Stimulated activated naive CD8-positive, alpha-beta T cell treated with anti-CD3 and anti-CD28 coated beads, Interleukin-15, Interleukin-2, amounts not matched to agents 100 ng/mL and 50 ng/mL, for 24 hours (primary cell): Measurements from ENCODE around the gene STX8.
"Not testable (repeated sequence)": the region's sequence is repeated elsewhere in the genome, so short reads cannot be mapped to it uniquely, and the experiment has no call there.

Source experiments
- H3K27ac Mint-ChIP-seq: one replicate; pipeline ENCODE4 v1.8.0; 2021; ENCODE audit warnings: mild to moderate bottlenecking, mixed read lengths
- H3K27me3 Mint-ChIP-seq: one replicate; pipeline ENCODE4 v1.8.0; 2021; ENCODE audit warnings: mixed read lengths
- H3K36me3 Mint-ChIP-seq: one replicate; pipeline ENCODE4 v1.8.0; 2021; ENCODE audit warnings: low read depth, mixed read lengths
- H3K4me1 Mint-ChIP-seq: one replicate; pipeline ENCODE4 v1.8.0; 2021; ENCODE audit warnings: low read depth, mixed read lengths
- H3K4me3 Mint-ChIP-seq: one replicate; pipeline ENCODE4 v1.8.0; 2021; ENCODE audit warnings: mild to moderate bottlenecking, mixed read lengths
- H3K9me3 Mint-ChIP-seq: one replicate; pipeline ENCODE4 v1.8.0; 2021; ENCODE audit warnings: mixed read lengths

The STX8 gene

DNA sequence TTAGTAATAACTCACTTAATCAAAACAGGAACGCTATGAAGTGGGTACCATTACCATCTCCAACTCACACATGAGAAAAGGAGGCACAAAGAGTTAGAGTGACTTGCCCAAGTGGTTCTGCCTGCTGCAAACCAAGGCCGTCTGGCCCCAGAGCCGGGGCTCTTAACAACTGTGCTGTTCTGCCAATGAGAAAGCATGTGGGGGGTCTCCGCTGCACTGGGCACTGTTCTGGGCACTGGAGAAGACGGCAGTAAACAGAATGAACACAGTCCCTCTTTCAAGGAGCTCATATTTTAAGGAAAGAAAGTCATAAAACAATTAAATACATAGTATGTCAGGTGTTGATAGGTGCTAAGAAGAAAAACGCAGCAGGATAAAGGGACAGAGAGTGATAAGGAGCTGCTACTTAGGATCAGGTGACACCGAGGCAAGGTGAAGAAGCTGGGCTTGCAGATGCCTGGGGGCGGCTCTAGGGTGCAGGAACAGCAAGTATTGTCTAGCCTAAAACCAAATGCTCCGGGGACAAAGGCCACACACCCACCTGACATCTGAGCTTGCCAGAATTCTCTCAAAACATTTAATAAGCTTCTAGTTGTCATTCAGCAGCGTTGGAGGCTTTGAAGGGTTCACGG, 6.5 kb downstream of the STX8 start:
- Mint-ChIP-seq H3K27me3 (no peaks in the 10 kb centered on the region), H3K27ac (no peak overlapping the region), H3K9me3 (no peaks in the 10 kb centered on the region), H3K4me1 (peaks cover 32% of the 10 kb centered on the region), H3K4me3 (no peak overlapping the region), H3K36me3 (peaks cover 24% of the 10 kb centered on the region)

DNA sequence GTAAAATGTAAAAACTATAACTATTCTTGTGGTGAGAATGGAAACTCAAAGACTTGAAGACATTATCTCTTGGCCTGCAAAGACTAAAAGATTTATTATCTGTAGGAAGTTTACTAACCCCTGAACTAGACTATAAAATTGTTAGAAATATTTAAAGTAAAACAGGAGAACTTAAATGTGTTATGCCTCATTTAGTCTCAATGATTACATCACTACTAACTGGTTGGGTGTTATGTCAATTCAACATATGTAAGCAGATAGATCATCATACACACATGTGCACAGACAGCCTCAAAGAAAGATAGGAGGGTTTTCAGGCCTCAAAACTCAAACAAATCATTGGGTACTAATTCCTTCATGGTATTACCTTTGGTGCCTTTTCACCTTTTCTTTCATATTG, 7.6 kb downstream of the STX8 start:
- peaks cover 35% of the 10 kb centered on the region for H3K4me1 Mint-ChIP-seq
- H3K4me3 Mint-ChIP-seq, result no peak overlapping the region
- H3K27me3 Mint-ChIP-seq, result no peaks in the 10 kb centered on the region
- H3K36me3 Mint-ChIP-seq, result peaks cover 33% of the 10 kb centered on the region
- H3K27ac Mint-ChIP-seq, result no peak overlapping the region
- no peaks in the 10 kb centered on the region for H3K9me3 Mint-ChIP-seq

DNA sequence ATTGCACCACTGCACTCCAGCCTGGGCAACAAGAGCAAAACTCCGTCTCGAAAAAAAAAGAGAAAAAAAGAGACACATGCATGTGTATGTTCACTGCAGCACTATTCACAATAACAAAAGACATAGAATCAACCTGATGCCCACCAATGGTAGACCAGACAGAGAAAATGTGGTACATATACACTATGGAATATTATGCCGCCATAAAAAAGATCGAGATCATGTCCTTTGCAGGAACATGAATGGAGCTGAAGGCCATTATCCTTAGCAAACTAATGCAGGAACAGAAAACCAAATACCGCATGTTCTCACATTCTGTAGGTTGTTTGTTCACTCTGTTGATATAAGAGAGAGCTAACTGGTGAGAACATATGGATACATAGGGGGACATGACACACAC, 8.9 kb downstream of the STX8 start:
- H3K36me3 Mint-ChIP-seq, result peaks cover 40% of the 10 kb centered on the region

DNA sequence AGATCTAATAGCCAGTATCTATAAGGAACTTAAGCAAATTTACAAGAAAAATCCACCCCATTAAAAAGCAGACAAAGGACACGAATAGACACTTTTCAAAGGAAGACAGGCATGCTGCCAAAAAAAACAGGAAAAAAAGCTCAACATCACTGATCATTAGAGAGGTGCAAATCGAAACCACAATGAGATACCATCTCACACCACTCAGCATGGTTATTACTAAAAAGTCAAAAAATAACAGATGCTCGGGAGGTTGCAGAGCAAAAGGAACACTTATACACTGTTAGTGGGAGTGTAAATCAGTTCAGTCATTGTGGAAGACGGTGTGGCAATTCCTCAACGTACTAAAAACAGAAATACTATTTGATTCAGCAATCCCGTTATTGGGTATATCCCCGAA, 9.6 kb downstream of the STX8 start:
- H3K4me1 Mint-ChIP-seq, result peaks cover 42% of the 10 kb centered on the region
- no peaks in the 10 kb centered on the region for H3K27me3 Mint-ChIP-seq
- H3K4me3 Mint-ChIP-seq, result no peak overlapping the region
- peaks cover 41% of the 10 kb centered on the region for H3K36me3 Mint-ChIP-seq
- H3K27ac Mint-ChIP-seq, result no peak overlapping the region
- no peaks in the 10 kb centered on the region for H3K9me3 Mint-ChIP-seq

More for the DNA sequence above, 8.9 kb downstream of the STX8 start:
- not testable (repeated sequence) for H3K27me3 Mint-ChIP-seq, H3K9me3 Mint-ChIP-seq, H3K27ac Mint-ChIP-seq, H3K4me3 Mint-ChIP-seq
- H3K4me1 Mint-ChIP-seq, result peaks cover 42% of the 10 kb centered on the region

DNA sequence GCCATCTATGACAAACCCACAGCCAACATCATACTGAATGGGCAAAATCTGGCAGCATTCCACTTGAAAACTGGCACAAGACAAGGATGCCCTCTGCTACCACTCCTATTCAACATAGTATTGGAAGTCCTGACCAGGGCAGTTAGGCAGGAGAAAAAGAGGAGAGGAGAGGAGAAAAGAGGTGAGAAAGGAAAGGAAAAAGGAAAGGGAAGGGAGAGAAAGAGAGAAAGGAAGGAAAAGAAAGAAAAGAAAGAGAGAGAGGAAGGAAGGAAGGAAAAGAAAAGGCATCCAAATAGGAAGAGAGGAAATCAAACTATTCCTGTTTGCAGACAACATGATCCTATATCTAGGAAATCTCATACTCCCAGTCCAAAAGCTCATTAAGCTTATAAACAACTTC, 11.5 kb downstream of the STX8 start:
- Mint-ChIP-seq H3K27me3 (no peaks in the 10 kb centered on the region), H3K36me3 (peaks cover 46% of the 10 kb centered on the region), H3K4me3 (no peak overlapping the region), H3K9me3 (no peaks in the 10 kb centered on the region), H3K4me1 (peaks cover 42% of the 10 kb centered on the region), H3K27ac (no peak overlapping the region)

DNA sequence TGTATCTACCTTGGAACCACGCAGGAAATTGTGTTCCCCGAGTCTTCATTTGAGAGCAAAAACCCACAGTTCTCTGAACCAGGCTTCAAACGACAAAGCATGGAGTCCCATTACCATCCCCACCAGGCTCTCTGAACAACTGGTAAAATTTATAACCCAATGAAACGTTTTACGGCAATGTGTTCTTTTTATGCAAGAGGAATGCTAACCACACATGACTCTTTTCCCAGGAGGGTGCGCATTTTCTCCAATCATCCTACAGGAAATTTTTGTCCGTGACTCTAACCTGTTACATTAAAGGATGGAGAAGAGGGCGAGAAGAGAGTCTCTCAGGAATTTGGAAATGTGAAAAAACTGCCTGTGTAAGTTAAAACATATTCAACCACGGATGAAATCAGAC, 17.8 kb downstream of the STX8 start:
- Mint-ChIP-seq H3K9me3 (no peaks in the 10 kb centered on the region), H3K27me3 (no peaks in the 10 kb centered on the region), H3K4me1 (peaks cover 7% of the 10 kb centered on the region), H3K4me3 (no peak overlapping the region), H3K36me3 (peaks cover 24% of the 10 kb centered on the region), H3K27ac (no peak overlapping the region)

DNA sequence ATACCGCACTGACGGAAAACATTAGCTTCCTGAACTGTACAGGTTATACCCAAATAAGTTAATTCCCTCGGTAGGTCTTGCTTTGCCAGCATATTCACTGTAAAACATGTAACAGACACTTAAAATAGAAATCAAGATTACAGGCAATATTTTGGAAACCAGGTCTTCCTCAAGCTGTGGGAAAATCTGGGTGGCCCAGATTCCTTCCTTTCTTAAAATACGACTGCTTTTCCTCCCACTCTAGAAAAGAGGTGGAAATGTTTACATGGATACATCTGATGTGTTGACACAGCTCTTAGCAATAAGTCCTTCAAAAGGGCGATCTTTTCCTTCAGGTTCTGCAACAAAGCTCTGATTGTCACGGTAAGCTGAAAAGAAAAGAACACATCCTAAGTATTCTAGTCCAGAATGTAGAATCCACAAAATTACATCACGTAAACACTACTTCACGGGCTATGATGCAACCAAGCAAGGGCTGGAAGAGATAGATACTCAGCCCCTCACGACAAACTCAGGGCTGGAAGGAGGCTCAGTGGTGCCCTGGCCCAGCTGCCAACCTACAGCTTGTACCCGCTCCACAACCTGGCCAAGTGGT, 18.4 kb downstream of the STX8 start:
- peaks cover 19% of the 10 kb centered on the region for H3K36me3 Mint-ChIP-seq
- H3K27me3 Mint-ChIP-seq, result no peaks in the 10 kb centered on the region
- H3K4me3 Mint-ChIP-seq, result no peak overlapping the region
- no peaks in the 10 kb centered on the region for H3K9me3 Mint-ChIP-seq
- peaks cover under 1% of the 10 kb centered on the region for H3K4me1 Mint-ChIP-seq
- no peak overlapping the region for H3K27ac Mint-ChIP-seq

DNA sequence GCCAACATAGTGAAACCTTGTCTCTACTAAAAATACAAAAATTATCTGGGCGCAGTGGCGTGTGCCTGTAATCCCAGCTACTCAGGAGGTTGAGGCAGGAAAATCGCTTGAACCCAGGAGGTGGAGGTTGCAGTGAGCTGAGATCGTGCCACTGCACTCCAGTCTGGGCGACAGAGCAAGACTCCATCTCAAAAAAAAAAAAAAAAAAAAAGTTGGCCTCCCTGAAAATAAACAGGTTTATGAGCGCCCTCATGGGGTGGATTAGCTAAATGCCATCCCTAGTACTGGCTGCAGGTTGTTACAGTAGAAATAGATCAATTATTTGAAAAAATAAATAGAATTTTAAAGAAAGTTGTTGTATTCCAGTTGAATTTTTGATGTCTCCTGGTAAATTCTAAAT, 20.9 kb downstream of the STX8 start:
- not testable (repeated sequence) for H3K4me1 Mint-ChIP-seq, H3K9me3 Mint-ChIP-seq, H3K27ac Mint-ChIP-seq, H3K27me3 Mint-ChIP-seq, H3K4me3 Mint-ChIP-seq
- H3K36me3 Mint-ChIP-seq, result peaks cover 17% of the 10 kb centered on the region

DNA sequence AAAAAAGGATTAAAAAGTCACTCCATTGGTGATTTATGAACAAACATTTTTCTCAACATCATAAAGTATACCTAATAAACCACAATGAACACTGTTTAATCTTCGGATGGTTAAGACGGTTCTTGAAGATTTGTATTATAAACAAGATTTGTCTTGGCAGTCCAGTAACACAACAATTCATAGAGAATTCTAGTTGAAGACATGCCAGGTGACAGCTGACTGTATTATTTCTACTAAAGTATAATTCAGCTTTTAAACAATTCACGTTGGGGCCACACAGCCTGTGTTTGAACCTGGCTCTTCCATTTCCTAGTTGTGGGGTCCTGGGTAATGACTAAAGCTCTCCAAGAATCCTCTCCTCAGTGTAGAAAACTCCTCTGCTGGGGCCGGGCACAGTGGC, 22.0 kb downstream of the STX8 start:
- no peaks in the 10 kb centered on the region for H3K4me1 Mint-ChIP-seq
- H3K4me3 Mint-ChIP-seq, result no peak overlapping the region
- H3K27ac Mint-ChIP-seq, result no peak overlapping the region
- peaks cover 22% of the 10 kb centered on the region for H3K36me3 Mint-ChIP-seq
- no peaks in the 10 kb centered on the region for H3K9me3 Mint-ChIP-seq
- no peaks in the 10 kb centered on the region for H3K27me3 Mint-ChIP-seq

DNA sequence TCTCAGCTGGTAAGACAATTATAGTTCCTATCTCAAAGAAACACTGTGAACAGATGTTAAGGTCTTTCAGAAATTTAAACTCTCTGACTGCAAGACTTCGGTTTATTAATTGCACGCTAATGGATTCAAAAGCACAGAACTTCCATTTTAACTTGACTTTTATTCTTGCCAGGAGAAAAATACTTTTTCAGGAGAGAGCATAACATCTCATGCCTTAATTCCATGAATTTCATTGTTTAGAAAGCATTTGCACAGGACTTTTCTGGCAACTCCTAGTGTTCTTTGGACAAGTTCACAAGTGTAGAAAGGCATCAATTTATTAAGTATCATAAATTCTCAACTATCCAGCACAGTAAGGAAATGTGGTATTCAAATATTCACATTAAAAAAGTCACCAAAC, 22.4 kb downstream of the STX8 start:
- no peaks in the 10 kb centered on the region for H3K4me1 Mint-ChIP-seq
- no peaks in the 10 kb centered on the region for H3K27me3 Mint-ChIP-seq
- no peak overlapping the region for H3K27ac Mint-ChIP-seq
- peaks cover 22% of the 10 kb centered on the region for H3K36me3 Mint-ChIP-seq
- H3K9me3 Mint-ChIP-seq, result no peaks in the 10 kb centered on the region
- no peak overlapping the region for H3K4me3 Mint-ChIP-seq

DNA sequence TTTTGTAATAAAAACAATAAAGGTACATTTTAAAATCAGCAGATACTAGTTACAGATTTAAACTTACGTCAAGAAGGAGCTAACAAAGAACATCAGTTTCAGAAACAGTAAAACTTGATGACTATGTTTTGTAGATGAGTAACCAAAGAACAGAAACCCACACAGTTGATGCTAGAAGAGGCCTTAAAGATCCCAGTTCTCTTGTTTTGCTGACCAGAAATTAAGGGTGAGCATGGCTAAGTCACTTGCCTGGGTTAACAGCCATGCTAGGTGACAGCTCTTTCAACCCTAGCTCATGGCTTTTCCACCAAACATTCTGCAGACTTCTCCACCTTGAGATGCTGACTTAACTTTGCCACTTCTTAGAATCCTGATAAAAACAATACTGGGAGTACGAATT, 26.4 kb downstream of the STX8 start:
- Mint-ChIP-seq H3K4me3 (no peak overlapping the region), H3K27ac (no peak overlapping the region), H3K36me3 (peaks cover 26% of the 10 kb centered on the region), H3K4me1 (no peaks in the 10 kb centered on the region), H3K27me3 (no peaks in the 10 kb centered on the region), H3K9me3 (no peaks in the 10 kb centered on the region)

DNA sequence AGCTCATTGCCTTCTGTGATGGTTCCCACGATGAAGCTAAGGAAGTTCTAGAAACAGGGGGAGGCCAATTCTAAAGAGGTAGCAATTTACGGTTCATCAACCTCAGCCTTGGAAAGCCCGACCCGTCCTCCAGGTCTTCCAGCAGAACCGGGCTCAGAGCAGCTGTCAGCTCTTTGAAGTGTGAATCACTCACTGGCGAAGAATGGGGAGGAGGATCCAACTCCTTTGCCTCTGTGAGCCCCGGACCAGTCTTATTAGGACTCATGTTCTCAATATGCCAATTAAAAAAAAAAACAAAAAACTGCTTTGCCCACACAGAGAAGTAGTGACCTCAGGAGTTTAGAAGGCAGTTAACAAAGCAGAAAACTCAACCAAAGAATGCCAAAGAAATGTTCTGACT, 31.4 kb downstream of the STX8 start:
- no peaks in the 10 kb centered on the region for H3K4me1 Mint-ChIP-seq
- H3K36me3 Mint-ChIP-seq, result peaks cover 35% of the 10 kb centered on the region
- no peak overlapping the region for H3K4me3 Mint-ChIP-seq
- H3K27me3 Mint-ChIP-seq, result no peaks in the 10 kb centered on the region
- H3K9me3 Mint-ChIP-seq, result no peaks in the 10 kb centered on the region
- H3K27ac Mint-ChIP-seq, result no peak overlapping the region

DNA sequence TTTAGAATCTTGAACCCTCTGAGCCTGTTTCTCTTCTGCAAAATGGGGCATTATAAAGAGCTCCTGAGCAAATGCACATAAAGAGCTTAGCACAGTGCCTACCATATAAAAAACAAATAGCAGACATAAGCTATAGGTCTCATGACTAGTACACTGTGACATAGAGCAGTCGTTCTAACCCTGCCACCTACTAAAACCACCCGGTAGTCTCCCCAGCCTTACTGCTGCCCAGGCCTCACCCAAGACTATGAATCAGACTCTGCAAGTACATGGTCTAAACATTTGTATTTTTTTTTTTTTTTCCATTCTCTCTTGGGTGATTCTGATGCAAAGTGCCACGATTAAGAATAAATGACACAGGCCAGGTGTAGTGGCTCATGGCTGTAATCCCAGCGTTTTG, 33.9 kb downstream of the STX8 start:
- no peaks in the 10 kb centered on the region for H3K4me1 Mint-ChIP-seq
- no peaks in the 10 kb centered on the region for H3K9me3 Mint-ChIP-seq
- peaks cover 35% of the 10 kb centered on the region for H3K36me3 Mint-ChIP-seq
- no peak overlapping the region for H3K4me3 Mint-ChIP-seq
- no peaks in the 10 kb centered on the region for H3K27me3 Mint-ChIP-seq
- H3K27ac Mint-ChIP-seq, result no peak overlapping the region

DNA sequence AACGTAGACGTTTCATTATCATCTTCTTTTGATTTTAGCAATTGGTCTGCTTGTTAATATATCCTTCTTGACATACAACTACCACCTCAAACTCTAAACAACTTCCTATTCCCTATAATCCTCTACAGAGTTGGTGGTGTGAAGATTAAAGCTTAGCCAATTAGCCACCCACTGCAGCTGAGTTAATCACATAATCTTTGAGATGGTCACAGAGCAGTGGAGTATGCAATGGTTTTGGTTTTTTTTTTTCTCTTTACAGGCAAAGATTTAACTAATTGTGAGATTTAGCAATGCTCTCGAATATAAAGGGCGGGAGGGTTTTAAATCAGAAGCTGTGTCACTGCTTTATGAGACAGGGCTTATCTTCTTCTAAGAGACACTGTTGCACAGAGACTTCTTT, 37.0 kb downstream of the STX8 start:
- Mint-ChIP-seq H3K4me3 (no peak overlapping the region), H3K4me1 (no peaks in the 10 kb centered on the region), H3K36me3 (peaks cover 29% of the 10 kb centered on the region), H3K27ac (no peak overlapping the region), H3K27me3 (no peaks in the 10 kb centered on the region), H3K9me3 (no peaks in the 10 kb centered on the region)

DNA sequence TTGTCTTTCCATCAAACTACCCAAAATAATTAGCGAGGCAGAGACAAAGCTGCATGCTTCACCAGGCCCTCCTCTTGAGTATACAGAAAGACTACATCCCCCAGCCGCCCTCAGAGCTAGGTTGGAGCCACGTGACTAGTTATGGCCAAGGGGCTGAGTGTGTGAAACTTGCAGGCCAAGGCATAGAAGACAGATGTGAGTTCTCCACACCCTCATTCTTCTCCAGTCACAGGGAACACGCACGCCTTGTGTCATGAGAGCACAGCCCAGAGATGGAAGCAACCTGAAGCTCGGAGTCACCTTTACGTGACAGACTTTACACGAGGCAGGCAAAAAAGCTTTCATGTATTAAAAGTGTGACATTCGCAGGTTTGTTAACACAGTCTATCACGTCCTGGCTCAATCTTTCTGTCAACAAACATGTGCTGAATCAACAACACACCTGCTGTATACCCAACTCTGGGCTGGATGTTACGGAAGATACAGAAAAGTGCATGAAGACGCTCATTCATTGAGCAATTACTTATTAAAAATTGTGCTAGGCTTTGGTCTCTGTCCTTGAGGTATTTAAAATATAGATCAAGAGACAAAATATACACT, 38.3 kb downstream of the STX8 start:
- H3K27ac Mint-ChIP-seq, result no peak overlapping the region
- H3K9me3 Mint-ChIP-seq, result no peaks in the 10 kb centered on the region
- no peaks in the 10 kb centered on the region for H3K27me3 Mint-ChIP-seq
- H3K4me1 Mint-ChIP-seq, result no peaks in the 10 kb centered on the region
- no peak overlapping the region for H3K4me3 Mint-ChIP-seq
- peaks cover 29% of the 10 kb centered on the region for H3K36me3 Mint-ChIP-seq

DNA sequence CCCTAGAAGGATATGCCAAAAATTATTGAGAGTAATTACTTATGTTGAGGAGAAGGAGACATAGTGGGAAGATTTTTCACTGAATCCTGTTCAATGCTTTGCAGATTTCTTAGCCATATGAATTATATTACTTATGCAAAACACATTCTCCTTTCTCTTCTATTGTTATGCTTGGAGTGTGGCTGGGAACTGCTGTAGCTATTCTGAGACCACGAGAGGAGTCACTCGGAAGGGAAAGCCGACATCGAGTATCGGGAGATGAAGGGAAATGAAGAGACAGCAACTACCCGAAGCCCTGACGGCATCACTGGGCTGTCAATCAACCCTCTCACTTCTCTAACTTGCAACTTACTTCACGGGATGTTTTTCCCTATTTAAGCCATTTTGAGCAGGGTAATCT, 39.6 kb downstream of the STX8 start:
- H3K27ac Mint-ChIP-seq, result no peak overlapping the region
- H3K36me3 Mint-ChIP-seq, result peaks cover 26% of the 10 kb centered on the region
- H3K27me3 Mint-ChIP-seq, result no peaks in the 10 kb centered on the region
- no peaks in the 10 kb centered on the region for H3K9me3 Mint-ChIP-seq
- H3K4me1 Mint-ChIP-seq, result no peaks in the 10 kb centered on the region
- H3K4me3 Mint-ChIP-seq, result no peak overlapping the region
